CD14-positive monocyte (primary cell): ENCODE results near the gene C1QTNF6. TPM values are rescaled to one million over a fixed set of nuclear protein-coding genes. Genes with fewer than 3 reads are reported as not detected.

ENCODE experiments used
- DNase-seq, 3 donors: peaks; one replicate each; pipeline ENCODE4 v3.0.0-alpha.2; 2011 to 2022
- H2AFZ ChIP-seq: 2 replicates; pipeline ENCODE4 v1.6.0; 2012; ENCODE audit warnings: mild to moderate bottlenecking, low read depth, low read length, inconsistent platforms; ENCODE audit not compliant: insufficient read depth, poor library complexity, severe bottlenecking
- H3K27ac ChIP-seq, 2 donors: 1 replicate in 1 of 2; 2 replicates in 1 of 2; pipeline ENCODE4 v1.5.1; 2012 to 2013; ENCODE audit warnings: low read length in 2 of 2, control low read depth in 1 of 2, inconsistent platforms in 1 of 2, low read depth in 1 of 2, mild to moderate bottlenecking in 1 of 2
- H3K27me3 ChIP-seq, 2 donors: one replicate each; pipeline versions ENCODE4 v1.6.0 to v1.6.1; 2011 to 2013; ENCODE audit warnings: low read length in 2 of 2; ENCODE audit not compliant: control insufficient read depth in 2 of 2, insufficient read depth in 2 of 2
- H3K36me3 ChIP-seq, 2 donors: replicated peaks in 1 of 2; 1 replicate in 1 of 2; 2 replicates in 1 of 2; pipeline versions ENCODE4 v1.5.1 to v1.6.1; 2012 to 2013; ENCODE audit warnings: low read length in 2 of 2, control low read depth in 1 of 2, inconsistent platforms in 1 of 2, mild to moderate bottlenecking in 1 of 2; ENCODE audit not compliant: insufficient read depth in 2 of 2, control insufficient read depth in 1 of 2
- H3K4me1 ChIP-seq, 2 donors: 1 replicate in 1 of 2; 2 replicates in 1 of 2; pipeline versions ENCODE4 v1.5.1 to v1.6.1; 2012 to 2013; ENCODE audit warnings: low read length in 2 of 2, control low read depth in 1 of 2, inconsistent platforms in 1 of 2, mild to moderate bottlenecking in 1 of 2, moderate library complexity in 1 of 2; ENCODE audit not compliant: insufficient read depth in 2 of 2, control insufficient read depth in 1 of 2
- H3K4me2 ChIP-seq: replicated peaks from 2 replicates; pipeline ENCODE3; 2012; ENCODE audit warnings: low read length, moderate library complexity, mild to moderate bottlenecking; ENCODE audit not compliant: poor library complexity, severe bottlenecking; ENCODE audit errors: extremely low read depth
- H3K4me3 ChIP-seq, 3 experiments: fragments of 200-600 bp in 1 of 3; sonication (generic) in 1 of 3; replicated peaks in 1 of 3; 1 replicate in 2 of 3; 2 replicates in 1 of 3; pipeline ENCODE4 v1.5.1; 2011 to 2013; ENCODE audit warnings: low read length in 3 of 3, mild to moderate bottlenecking in 3 of 3, control low read depth in 2 of 3, low read depth in 2 of 3, inconsistent platforms in 1 of 3, moderate library complexity in 1 of 3
- H3K79me2 ChIP-seq: 2 replicates; pipeline ENCODE4 v1.6.0; 2012; ENCODE audit warnings: mild to moderate bottlenecking, control low read depth, inconsistent platforms, low read length, moderate library complexity; ENCODE audit not compliant: insufficient read depth
- H3K9ac ChIP-seq: 2 replicates; pipeline ENCODE4 v1.6.0; 2017; ENCODE audit warnings: low read length, mild to moderate bottlenecking; ENCODE audit not compliant: insufficient read depth, poor library complexity, severe bottlenecking
- H3K9me3 ChIP-seq, 2 donors: replicated peaks in 1 of 2; 1 replicate in 1 of 2; 2 replicates in 1 of 2; pipeline versions ENCODE4 v1.5.1 to v1.6.1; 2012 to 2013; ENCODE audit warnings: low read length in 2 of 2, control low read depth in 1 of 2; ENCODE audit not compliant: control insufficient read depth in 1 of 2, insufficient read depth in 1 of 2
- H4K20me1 ChIP-seq: 2 replicates; pipeline ENCODE4 v1.6.0; 2012; ENCODE audit warnings: mild to moderate bottlenecking, low read length, control low read depth, moderate library complexity; ENCODE audit not compliant: insufficient read depth
- H3K27ac Mint-ChIP-seq, 7 donors: one replicate each; pipeline ENCODE4 v1.8.0; 2020; ENCODE audit warnings: mild to moderate bottlenecking in 7 of 7, mixed read lengths in 7 of 7, moderate library complexity in 6 of 7, inconsistent platforms in 2 of 7
- H3K27me3 Mint-ChIP-seq, 3 donors: one replicate each; pipeline ENCODE4 v1.8.0; 2021 to 2022; ENCODE audit warnings: low read depth in 3 of 3, mild to moderate bottlenecking in 3 of 3, mixed read lengths in 3 of 3, moderate library complexity in 3 of 3, inconsistent platforms in 1 of 3
- H3K36me3 Mint-ChIP-seq, 2 donors: one replicate each; pipeline ENCODE4 v1.8.0; 2020; ENCODE audit warnings: mixed read lengths in 2 of 2, inconsistent platforms in 1 of 2, mild to moderate bottlenecking in 1 of 2
- H3K4me1 Mint-ChIP-seq: one replicate; pipeline ENCODE4 v1.8.0; 2020; ENCODE audit warnings: mild to moderate bottlenecking, mixed read lengths
- H3K4me3 Mint-ChIP-seq, 2 donors: one replicate each; pipeline ENCODE4 v1.8.0; 2020; ENCODE audit warnings: mild to moderate bottlenecking in 2 of 2, mixed read lengths in 2 of 2, moderate library complexity in 1 of 2
- H3K9me3 Mint-ChIP-seq, 7 donors: one replicate each; pipeline ENCODE4 v1.8.0; 2020 to 2022; ENCODE audit warnings: mixed read lengths in 7 of 7, mild to moderate bottlenecking in 6 of 7, moderate library complexity in 6 of 7, inconsistent platforms in 2 of 7
- WGBS: methylation state at CpG from one replicate; pipeline ENCODE4 v1.1.5; 2013; ENCODE audit warnings: missing lambda C conversion rate; ENCODE audit not compliant: insufficient coverage; 5-methylcytosine and 5-hydroxymethylcytosine counted together
- intact Hi-C, 2 donors: fragments of 100-400 bp; cut with micrococcal nuclease; formaldehyde crosslinking; loops; one replicate each; pipeline versions ENCODE4 v1.15.0 to v1.15.1; 2023
- polyA plus RNA-seq, 3 donors: library from polyadenylated mRNA; depleted of rRNA in 1 of 3; unstranded in 2 of 3; stranded (reverse) in 1 of 3; fragments of 300-500 nt in 2 of 3; fragments of >200 nt in 1 of 3; fragmentation: Illumina TruSeq in 2 of 3; gene quantifications; 1 replicate in 2 of 3; 2 replicates in 1 of 3; pipeline ENCODE4 v1.2.3, GENCODE V29; 2012 to 2021
- TF ChIP-seq, protein P1 (sequence below): fragments of 200-600 bp; IDR thresholded peaks from one replicate; pipeline ENCODE4 v1.8.0; 2022; ENCODE audit warnings: antibody characterized with exemption, mild to moderate bottlenecking

C1QTNF6 gene
- polyA plus RNA-seq, 3 donors = 0.14 to 2.3 (median 0.24) TPM

DNA sequence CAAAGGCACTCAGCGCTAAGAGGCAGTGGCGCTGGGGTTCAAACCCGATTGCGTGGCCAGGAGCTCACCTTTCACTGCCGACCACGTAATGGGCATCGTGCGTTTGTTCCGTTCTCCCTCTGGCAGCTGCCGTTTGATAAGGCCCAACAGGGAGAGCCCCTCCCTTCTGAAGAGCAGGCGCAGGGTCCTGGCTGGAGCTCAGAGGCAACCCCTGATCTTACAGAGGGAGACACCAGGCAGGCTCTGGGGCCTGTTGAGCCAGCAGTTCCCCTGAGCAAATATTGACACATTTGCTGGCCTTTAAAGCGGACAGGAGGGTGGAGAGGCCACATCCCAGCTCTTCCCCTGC, 11.7 kb upstream of the C1QTNF6 start:
- Mint-ChIP-seq H3K36me3 (no peaks in the 10 kb centered on the region), H3K27ac (no peak overlapping the region), H3K4me3 (peak overlapping the region; percentile 20 to 42), H3K9me3 (no peaks in the 10 kb centered on the region), H3K4me1 (peaks cover 13% of the 10 kb centered on the region), H3K27me3 (peaks cover 0 to 2% (median 1%) of the 10 kb centered on the region in 3 donors)
- Histone ChIP-seq H4K20me1 (peaks cover 6% of the 10 kb centered on the region), H3K36me3 (no peaks in the 10 kb centered on the region), H3K9ac (peak overlapping the region; percentile 46), H2AFZ (peak overlapping the region; percentile 96), H3K79me2 (no peaks in the 10 kb centered on the region), H3K27ac (no peak overlapping the region), H3K27me3 (no peaks in the 10 kb centered on the region), H3K4me1 (peaks cover 14 to 22% of the 10 kb centered on the region in 2 donors), H3K9me3 (no peaks in the 10 kb centered on the region), H3K4me2 (peak overlapping the region; percentile 81), H3K4me3 (peak overlapping the region in 2 of 3 experiments; percentile 57 to 79)
- DNase-seq = no peak
- intact Hi-C loops = loop anchor here (2.0 to 5.0 kb wide), 3 partner anchors 33 to 122 kb away; no protein-coding TSS in a partner anchor
- TF ChIP-seq, protein P1, sequence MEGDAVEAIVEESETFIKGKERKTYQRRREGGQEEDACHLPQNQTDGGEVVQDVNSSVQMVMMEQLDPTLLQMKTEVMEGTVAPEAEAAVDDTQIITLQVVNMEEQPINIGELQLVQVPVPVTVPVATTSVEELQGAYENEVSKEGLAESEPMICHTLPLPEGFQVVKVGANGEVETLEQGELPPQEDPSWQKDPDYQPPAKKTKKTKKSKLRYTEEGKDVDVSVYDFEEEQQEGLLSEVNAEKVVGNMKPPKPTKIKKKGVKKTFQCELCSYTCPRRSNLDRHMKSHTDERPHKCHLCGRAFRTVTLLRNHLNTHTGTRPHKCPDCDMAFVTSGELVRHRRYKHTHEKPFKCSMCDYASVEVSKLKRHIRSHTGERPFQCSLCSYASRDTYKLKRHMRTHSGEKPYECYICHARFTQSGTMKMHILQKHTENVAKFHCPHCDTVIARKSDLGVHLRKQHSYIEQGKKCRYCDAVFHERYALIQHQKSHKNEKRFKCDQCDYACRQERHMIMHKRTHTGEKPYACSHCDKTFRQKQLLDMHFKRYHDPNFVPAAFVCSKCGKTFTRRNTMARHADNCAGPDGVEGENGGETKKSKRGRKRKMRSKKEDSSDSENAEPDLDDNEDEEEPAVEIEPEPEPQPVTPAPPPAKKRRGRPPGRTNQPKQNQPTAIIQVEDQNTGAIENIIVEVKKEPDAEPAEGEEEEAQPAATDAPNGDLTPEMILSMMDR = peak; percentile 19
- WGBS = 29% methylated on average over 10 of the region's 12 CpGs

DNA sequence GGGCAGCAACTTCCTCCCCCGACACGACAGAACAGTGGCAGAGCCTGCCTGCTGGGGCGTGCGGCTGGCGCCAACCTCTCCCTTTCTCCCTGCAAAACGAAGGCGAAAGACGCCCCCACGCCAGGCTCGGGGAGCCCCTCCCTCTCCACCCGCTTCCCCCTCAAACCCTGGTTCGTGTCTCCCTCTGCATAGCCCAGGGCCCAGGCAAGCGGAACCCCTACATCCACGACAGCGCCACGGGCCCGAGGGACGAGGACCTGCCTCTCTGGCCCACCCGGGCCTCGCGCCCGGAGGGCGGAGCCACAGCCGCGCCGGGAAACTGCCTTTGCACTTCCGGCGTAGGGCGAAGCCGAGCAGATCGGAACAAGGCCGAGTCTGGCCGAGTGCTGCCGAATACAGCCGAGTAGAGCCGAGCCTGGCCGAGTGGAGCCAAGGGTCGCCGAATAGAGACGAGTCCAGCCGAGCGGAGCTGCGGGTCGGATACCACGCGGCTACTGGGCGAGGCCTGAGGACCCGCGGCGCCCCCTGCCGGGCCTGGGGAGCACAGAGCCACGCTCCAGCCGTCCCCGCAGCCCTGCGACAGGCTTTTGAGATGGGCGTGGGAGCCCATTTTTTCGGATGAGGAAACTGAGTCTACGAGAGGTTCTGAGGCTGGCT, 11.2 kb upstream of the C1QTNF6 start:
- Mint-ChIP-seq H3K27ac (peak overlapping the region; percentile 78 to 93 (median 90)), H3K4me1 (peaks cover 13% of the 10 kb centered on the region), H3K27me3 (peaks cover 0 to 4% (median 1%) of the 10 kb centered on the region in 3 donors), H3K36me3 (no peaks in the 10 kb centered on the region), H3K9me3 (no peaks in the 10 kb centered on the region), H3K4me3 (peak overlapping the region; percentile 79 to 82)
- no peaks in the 10 kb centered on the region for H3K9me3 ChIP-seq
- DNase-seq = peak; percentile 97
- under 1% methylated on average over 58 of the region's 58 CpGs for WGBS
- TF ChIP-seq, protein P1 = peak; percentile 78
- H3K4me2 ChIP-seq = peak overlapping the region; percentile 81
- H3K27ac ChIP-seq = peak overlapping the region; percentile 79 to 81
- intact Hi-C loops = loop anchor here (2.0 to 5.0 kb wide), 3 partner anchors 32 to 122 kb away; no protein-coding TSS in a partner anchor
- peak overlapping the region; percentile 96 for H2AFZ ChIP-seq
- H3K36me3 ChIP-seq = no peaks in the 10 kb centered on the region
- H3K9ac ChIP-seq = peak overlapping the region; percentile 82
- H3K79me2 ChIP-seq = no peaks in the 10 kb centered on the region
- peaks cover 6% of the 10 kb centered on the region for H4K20me1 ChIP-seq
- no peaks in the 10 kb centered on the region for H3K27me3 ChIP-seq
- peaks cover 14 to 22% of the 10 kb centered on the region in 2 donors for H3K4me1 ChIP-seq
- peak overlapping the region; percentile 57 to 79 (median 59) for H3K4me3 ChIP-seq
